Measurements from ENCODE around the gene MSRB3.

Gene MSRB3

DNA sequence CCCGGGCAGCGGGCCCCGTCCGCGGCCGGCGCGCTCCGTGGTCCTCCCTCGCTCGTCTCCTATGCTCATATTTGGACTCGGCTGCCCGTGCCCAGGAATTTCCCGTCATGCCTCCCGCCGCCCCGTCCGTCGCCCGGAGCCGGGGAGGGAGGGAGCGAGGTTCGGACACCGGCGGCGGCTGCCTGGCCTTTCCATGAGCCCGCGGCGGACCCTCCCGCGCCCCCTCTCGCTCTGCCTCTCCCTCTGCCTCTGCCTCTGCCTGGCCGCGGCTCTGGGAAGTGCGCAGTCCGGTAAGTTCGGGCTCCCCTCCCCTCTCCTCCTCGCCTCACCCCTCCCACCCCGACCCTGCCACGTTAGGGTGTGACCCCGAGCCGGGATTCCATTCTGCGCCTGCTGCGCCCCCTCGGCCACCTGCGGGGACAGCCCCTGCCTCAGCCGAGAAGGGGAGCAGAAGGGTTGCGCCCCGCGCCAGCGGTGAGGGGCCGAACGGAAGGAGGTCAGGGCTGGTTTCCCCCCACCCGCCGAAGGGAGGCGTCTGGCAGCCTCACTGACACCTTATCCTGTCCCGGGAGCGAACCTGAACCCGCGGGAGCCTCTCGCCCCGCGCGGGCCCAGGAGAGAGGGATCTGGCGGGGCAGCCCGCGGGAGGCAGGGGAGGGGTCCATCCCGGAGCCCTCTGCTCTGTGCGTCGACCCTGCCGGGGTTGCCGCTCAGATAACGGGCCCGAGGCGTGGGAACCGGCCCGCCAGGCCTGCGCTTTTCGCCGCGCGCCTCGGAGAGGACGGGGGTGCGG is at the start of gene MSRB3:
Gene MSRB3, plus strand, starts transcription at position 108 of the 793 bp plus-strand sequence. CDS start 29,897 bp downstream, outside the sequence.
- in situ Hi-C loops (cut with MboI; ENCODE audit: low sequenced_read_pairs): no loop called here

DNA sequence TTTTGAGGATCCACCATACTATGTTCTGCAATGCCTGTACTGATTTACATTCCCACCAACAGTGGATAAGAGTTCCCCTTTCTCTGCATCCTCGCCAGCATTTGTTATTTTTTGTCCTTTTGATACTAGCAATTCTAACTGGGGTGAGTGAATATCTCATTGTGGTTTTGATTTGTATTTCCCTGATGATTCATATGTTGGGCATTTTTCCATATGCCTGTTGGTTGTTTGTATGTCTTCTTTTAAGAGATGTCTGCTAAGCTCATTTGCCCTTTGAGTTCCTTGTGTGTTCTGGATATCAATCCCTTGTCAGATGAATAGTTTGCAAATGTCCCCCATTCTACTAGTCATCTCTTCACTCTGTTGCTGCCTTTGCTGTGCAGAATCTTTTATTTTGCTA is 49.0 kb upstream of the MSRB3 start:
- in situ Hi-C loops (cut with MboI; ENCODE audit: low sequenced_read_pairs): no loop called here

DNA sequence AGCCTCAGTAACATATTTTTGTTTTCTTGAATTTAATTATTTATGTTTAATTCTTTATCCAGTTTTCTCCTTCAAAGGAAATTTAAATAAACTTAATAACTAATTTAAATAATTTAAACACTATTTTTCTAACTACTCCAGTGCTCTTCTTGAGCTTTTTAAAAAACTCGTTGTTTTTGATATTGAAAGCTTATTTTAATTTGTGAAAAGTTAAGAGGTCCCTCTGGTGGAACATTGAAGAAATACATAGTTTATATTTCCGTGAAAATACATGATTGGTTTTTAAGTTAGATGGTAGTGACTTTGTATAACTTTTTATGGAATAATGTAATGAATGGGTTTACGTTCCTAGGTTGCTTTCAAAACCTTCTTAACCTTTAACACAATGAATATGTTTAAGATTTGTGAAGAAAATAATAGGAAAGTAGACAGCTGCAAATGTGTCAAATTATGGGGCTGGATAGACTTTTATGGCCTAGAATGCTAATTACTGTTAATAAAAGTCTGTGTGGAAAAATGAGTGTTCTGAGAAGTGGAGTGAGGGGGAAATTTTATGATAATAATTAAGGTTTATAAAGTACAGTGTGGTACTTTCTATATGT is 45.9 kb upstream of the MSRB3 start:
- in situ Hi-C loops (cut with MboI; ENCODE audit: low sequenced_read_pairs): no loop called here

DNA sequence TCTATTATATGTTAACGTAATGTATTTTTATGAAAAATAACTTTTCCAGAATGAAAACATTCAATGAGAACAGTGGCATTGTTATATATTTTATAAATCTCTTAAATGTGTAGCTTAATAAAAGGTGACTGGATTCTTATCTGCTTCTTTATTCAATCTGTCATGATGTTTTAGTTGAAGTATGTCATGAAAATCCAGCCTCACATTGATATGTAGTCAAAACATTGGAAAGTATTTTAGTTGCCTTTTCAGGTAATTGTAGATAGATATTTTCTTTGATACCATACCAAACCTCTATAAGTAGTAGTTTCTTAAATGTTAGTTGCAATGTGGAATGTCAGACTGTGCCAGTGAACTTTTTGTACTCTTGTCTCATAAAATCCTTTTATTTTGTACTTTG is 41.3 kb upstream of the MSRB3 start:
- in situ Hi-C loops (cut with MboI; ENCODE audit: low sequenced_read_pairs): no loop called here

- in situ Hi-C loops (cut with MboI; ENCODE audit: low sequenced_read_pairs): no loop called here
Measured at GRCh38 chr12:65238609-65239008, 39.9 kb upstream of the MSRB3 start.

- in situ Hi-C loops (cut with MboI; ENCODE audit: low sequenced_read_pairs): no loop called here
Measured at GRCh38 chr12:65248656-65249633, 29.5 kb upstream of the MSRB3 start.

DNA sequence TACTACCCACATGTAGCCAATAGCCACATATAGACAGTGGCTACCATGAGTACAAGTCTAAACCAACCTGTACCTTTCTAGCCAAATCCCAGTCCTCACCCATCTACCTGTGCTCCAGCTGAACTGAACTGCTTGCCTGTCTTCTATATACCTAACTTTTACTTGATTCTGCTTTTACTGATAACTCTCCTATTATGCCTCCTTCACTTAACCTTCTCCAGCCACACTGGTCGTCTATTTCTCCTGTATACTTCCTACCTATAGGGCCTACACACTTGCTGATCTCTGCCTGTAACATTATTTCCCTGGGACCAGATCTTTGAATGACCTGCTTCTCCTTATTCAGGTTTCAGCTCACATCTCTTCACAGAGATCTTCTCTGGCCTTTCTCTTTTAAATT is 26.0 kb upstream of the MSRB3 start:
- in situ Hi-C loops (cut with MboI; ENCODE audit: low sequenced_read_pairs): no loop called here

- in situ Hi-C loops (cut with MboI; ENCODE audit: low sequenced_read_pairs): no loop called here
Measured at GRCh38 chr12:65257986-65258385, 20.5 kb upstream of the MSRB3 start.

DNA sequence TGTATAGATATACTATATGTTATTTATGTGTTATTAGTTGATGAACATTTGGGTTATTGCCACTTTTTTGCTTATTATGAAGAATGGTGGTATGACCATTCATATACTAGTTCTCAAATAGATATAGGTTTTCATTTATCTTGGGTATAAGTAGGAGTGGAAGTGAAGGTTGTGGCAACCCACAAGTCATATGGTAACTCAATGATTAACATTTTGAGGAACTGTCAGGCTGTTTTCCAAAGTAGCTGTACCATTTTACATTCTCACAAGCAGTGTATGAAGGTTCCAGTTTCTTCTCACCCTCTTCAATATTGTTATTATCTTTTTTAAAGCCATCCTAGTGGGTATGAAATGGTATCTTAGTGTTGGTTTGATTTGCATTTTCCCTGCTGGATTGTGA is 19.0 kb upstream of the MSRB3 start:
- in situ Hi-C loops (cut with MboI; ENCODE audit: low sequenced_read_pairs): no loop called here

- in situ Hi-C loops (cut with MboI; ENCODE audit: low sequenced_read_pairs): no loop called here
Measured at GRCh38 chr12:65263777-65264176, 14.7 kb upstream of the MSRB3 start.

DNA sequence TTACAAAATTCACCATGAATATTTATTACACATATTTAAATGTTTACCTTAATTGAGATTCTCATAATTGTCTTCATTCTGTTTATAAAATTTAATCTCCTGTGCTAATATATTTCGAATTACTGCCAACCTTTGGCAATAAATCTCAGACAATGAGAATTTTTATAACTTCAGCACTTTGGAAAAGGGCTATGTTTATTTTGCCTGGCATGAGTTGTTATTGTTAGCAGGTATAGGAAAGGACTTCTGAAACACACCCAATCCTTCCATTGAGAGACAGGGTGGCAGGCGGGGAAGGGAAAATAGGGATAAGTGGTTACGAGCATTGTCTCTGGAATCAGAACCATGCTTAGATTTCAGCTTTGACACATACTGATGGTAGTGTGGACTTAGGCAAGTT is 12.1 kb upstream of the MSRB3 start:
- in situ Hi-C loops (cut with MboI; ENCODE audit: low sequenced_read_pairs): no loop called here

GRCh38 chr12:65269603-65270002 is 8.9 kb upstream of the MSRB3 start:
- in situ Hi-C loops (cut with MboI; ENCODE audit: low sequenced_read_pairs): no loop called here

DNA sequence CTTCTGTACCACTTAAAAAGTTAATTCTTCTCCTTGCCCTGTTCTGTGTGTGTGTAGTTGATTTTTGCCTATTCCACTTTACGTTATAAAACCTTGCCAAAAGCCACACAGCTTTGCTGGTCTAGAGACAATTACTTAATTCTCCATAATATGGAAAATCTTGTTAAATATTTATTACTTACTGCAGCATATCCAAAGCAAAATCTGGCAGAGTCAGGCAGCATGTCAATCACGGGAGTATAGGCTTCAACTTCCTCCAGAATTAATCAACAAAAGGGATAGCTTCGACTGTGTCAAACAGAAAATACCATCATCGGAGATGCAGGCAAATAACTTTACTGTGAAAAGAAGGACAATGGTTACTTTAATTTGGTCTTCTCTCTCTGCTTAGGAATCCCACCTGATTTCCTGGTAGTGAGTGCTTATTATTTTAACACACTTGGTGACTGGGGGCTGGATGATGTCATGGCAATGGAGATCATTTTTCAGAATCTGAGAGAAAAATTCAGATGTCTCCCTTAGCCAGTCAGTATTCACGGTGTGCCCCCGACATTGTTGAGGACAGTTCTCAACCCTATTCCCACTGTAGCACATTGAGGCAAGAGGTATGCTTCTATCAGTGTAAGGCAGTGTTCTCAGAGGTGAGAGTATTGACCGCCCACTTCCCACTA is 3.7 kb upstream of the MSRB3 start:
- in situ Hi-C loops (cut with MboI; ENCODE audit: low sequenced_read_pairs): no loop called here

- in situ Hi-C loops (cut with MboI; ENCODE audit: low sequenced_read_pairs): no loop called here
Measured at GRCh38 chr12:65275627-65276026, 2.9 kb upstream of the MSRB3 start.

GRCh38 chr12:65276916-65277530 is 1.5 kb upstream of the MSRB3 start:
- in situ Hi-C loops (cut with MboI; ENCODE audit: low sequenced_read_pairs): no loop called here

- in situ Hi-C loops (cut with MboI; ENCODE audit: low sequenced_read_pairs): no loop called here
Measured at GRCh38 chr12:65277994-65278575, 398 bp upstream of the MSRB3 start.

DNA sequence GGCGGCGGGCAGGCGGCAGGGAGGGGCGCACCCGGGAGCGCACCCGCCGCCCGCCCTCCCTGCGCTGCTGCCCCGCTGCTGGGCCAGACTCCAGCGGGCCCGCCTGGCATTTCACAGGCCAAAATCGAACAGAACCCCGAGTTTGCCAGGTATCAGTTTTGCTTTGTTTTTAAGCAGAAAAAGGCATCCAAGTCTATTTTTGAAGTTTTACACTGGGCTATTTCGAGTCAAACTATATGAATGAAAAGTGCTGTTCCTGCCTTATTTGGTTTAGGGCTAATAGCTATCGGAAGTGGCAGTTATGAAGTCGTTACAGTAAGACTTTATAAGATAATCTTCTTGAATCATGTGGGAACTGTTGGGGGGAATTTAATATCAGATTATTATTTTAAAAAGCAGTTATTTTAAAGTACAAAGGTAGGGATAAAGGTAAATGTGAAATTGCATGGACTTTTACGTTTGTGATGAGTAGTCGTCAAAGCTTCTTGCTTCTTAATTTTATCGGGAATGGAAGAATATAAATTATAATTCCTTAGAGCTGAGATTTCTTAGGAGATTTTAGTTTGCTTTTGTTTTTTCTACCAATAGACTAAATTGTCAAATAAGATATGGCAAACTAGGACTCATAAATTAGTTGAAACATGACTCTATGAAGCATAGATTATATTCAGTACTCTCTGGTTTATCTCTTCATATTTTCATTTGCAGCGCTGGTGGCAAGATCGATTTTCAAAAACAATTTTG is 1.1 kb downstream of the MSRB3 start:
- in situ Hi-C loops (cut with MboI; ENCODE audit: low sequenced_read_pairs): no loop called here

DNA sequence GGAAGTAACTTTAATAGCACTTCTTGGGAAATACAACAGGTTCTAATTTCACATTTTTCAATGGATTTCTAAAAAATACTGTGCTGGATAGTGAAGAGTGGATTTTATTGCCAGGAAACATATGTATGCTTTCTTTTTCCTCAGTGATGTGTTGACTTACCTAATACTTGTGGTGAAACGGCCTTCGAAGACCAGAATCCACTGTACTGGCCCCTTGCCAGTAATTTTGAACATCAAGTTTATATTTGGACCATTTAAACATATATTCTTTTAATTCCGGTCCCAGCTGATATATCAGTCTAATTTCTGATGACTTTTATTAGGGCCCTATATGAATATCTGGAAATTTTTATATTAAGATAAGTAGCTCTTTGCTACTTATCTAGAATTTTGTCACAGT is 1.8 kb downstream of the MSRB3 start:
- in situ Hi-C loops (cut with MboI; ENCODE audit: low sequenced_read_pairs): no loop called here

DNA sequence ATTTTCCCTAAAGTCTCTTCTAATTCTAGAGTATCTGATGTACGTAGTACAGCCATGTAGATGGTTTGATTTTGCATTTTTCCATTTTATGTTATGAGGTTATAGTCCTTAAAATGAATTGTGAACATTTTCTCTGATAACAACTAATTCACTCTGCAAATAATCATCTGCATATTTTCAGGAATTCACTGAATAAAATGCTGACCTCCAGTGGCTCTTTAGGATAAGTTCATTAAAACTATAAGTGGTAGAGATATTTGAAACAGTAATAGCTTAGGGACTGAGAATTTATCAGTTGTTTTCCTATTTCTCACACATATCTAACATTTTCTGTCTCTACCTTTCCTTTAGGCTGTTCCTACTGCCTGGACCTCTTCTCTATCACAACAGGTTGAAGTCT is 4.4 kb downstream of the MSRB3 start:
- in situ Hi-C loops (cut with MboI; ENCODE audit: low sequenced_read_pairs): no loop called here
